ENCODE results near the gene EGLN2.
"Not testable (repeated sequence)": the region's sequence is repeated elsewhere in the genome, so short reads cannot be mapped to it uniquely, and the experiment has no call there.

Gene EGLN2

DNA sequence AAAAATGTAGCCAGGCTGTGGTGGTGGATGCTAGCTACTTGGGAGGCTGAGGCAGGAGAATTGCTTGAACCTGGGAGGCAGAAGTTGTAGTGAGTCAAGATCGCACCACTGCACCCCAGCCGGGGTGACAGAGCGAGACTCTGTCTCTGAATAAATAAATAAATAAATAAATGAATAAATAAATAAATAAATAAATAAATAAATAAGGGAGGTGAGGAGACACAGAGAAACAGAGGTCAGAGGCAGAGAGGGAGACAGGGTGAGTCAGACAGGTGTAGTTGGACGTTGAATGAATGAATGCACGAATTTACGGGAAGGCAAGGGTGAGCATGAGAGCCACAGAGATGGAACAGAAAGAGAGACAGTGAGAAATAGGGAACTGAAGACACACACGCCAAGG, 17.9 kb upstream of the EGLN2 start:
- DNase-seq (ENCODE audit: low read depth), result no peak
- TF ChIP-seq, protein P1, sequence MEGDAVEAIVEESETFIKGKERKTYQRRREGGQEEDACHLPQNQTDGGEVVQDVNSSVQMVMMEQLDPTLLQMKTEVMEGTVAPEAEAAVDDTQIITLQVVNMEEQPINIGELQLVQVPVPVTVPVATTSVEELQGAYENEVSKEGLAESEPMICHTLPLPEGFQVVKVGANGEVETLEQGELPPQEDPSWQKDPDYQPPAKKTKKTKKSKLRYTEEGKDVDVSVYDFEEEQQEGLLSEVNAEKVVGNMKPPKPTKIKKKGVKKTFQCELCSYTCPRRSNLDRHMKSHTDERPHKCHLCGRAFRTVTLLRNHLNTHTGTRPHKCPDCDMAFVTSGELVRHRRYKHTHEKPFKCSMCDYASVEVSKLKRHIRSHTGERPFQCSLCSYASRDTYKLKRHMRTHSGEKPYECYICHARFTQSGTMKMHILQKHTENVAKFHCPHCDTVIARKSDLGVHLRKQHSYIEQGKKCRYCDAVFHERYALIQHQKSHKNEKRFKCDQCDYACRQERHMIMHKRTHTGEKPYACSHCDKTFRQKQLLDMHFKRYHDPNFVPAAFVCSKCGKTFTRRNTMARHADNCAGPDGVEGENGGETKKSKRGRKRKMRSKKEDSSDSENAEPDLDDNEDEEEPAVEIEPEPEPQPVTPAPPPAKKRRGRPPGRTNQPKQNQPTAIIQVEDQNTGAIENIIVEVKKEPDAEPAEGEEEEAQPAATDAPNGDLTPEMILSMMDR (conservative IDR thresholded peaks at IDR 0.05; ENCODE audit: control insufficient read depth, insufficient read depth, low read depth, low read length), result no peak
- H3K4me3 ChIP-seq (ENCODE audit: control insufficient read depth, low read depth, low read length), result no peak overlapping the region

GRCh38 chr19:40783711-40784110, 15.3 kb upstream of the EGLN2 start:
- H3K4me3 ChIP-seq (ENCODE audit: control insufficient read depth, low read depth, low read length), result no peak overlapping the region
- DNase-seq (ENCODE audit: low read depth), result no peak
- TF ChIP-seq, protein P1 (conservative IDR thresholded peaks at IDR 0.05; ENCODE audit: control insufficient read depth, insufficient read depth, low read depth, low read length), result no peak

DNA sequence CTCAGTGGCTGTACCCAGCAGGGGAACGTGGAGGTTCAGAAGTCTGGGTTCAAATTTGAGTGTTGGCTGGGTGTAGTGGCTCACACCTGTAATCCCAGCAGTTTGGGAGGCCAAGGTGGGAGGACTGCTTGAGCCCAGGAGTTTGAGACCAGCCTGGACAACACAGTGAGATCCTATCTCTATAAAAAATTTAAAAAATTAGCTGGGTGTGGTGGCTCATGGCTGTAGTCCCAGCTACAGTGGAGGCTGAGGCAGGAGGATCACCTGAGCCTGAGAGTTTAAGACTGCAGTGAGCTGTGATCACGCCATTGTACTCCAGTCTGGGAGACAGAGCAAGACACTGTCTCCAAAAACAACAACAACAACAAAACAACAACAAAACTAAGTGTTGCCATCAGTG, 14.8 kb upstream of the EGLN2 start:
- H3K4me3 ChIP-seq (ENCODE audit: control insufficient read depth, low read depth, low read length), result not testable (repeated sequence)

DNA sequence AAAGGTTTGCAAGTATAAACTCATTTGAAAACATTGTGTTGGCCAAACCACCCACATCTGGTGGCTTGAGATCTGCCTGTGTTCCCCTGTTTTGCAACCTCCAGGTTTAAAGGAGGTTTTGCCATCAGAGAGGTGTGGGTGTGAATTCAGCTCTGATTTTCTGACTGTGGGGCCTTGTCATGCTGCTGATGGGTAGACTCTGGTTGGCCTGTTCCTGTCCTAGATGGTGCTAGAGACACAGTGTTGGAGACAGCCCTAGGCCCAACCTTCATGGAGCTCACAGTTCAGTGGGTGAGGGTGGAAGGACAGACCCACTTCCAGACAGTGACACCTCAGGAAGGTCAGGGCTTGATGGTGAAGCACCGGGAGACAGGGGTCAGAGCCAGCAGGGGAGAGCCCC, 13.5 kb upstream of the EGLN2 start:
- TF ChIP-seq, protein P1 (conservative IDR thresholded peaks at IDR 0.05; ENCODE audit: control insufficient read depth, insufficient read depth, low read depth, low read length), result no peak
- H3K4me3 ChIP-seq (ENCODE audit: control insufficient read depth, low read depth, low read length), result no peak overlapping the region
- DNase-seq (ENCODE audit: low read depth), result no peak

More for the DNA sequence above, 14.8 kb upstream of the EGLN2 start:
- not testable (repeated sequence) for DNase-seq (ENCODE audit: low read depth)

DNA sequence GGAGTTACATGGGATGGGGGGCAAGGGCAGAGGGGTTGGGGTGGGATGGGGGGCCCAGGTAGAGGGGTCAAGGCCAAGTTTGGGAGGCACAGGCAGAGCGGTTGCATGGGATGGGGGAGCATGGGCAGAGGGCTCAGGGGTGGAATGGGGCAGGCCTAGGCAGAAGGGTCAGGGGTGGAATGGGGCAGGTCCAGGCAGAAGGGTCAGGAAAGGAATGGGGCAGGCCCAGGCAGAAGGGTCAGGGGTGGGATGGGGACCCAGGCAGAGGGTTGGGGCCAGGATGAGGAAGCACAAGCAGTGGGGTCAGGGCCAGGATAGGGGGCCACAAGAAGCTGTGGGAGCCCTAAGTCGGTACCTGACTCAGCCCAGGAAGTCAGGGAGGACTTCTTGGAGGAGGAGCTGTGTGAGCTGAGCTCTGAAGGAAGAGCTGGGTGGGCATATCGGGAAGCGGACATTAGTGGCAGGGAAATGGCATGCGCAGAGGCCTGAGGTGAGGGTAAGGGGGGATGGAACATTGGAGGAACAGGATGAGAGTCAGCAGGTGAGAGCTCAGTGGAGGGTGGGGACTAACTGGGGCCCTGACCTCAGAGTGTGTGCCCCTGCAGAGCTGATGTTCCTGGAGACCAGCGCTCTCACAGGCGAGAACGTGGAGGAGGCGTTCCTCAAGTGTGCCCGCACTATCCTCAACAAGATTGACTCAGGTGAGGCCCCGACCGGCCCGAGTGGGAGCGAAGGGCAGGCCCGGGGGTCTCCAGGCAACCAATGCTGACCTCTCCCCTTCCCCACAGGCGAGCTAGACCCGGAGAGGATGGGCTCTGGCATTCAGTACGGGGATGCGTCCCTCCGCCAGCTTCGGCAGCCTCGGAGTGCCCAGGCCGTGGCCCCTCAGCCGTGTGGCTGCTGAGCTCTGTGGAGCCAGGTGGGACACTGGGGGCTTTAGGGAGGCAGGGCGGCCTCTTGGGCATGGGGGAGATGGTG, 12.6 kb upstream of the EGLN2 start:
- DNase-seq (ENCODE audit: low read depth), result no peak
- TF ChIP-seq, protein P1 (conservative IDR thresholded peaks at IDR 0.05; ENCODE audit: control insufficient read depth, insufficient read depth, low read depth, low read length), result no peak
- no peak overlapping the region for H3K4me3 ChIP-seq (ENCODE audit: control insufficient read depth, low read depth, low read length)

- no peak overlapping the region for H3K4me3 ChIP-seq (ENCODE audit: control insufficient read depth, low read depth, low read length)
- DNase-seq (ENCODE audit: low read depth), result no peak
- TF ChIP-seq, protein P1 (conservative IDR thresholded peaks at IDR 0.05; ENCODE audit: control insufficient read depth, insufficient read depth, low read depth, low read length), result no peak
These were observed 7.6 kb upstream of the EGLN2 start for GRCh38 chr19:40791349-40791748.

- no peak for DNase-seq (ENCODE audit: low read depth)
- TF ChIP-seq, protein P1 (conservative IDR thresholded peaks at IDR 0.05; ENCODE audit: control insufficient read depth, insufficient read depth, low read depth, low read length), result no peak
- H3K4me3 ChIP-seq (ENCODE audit: control insufficient read depth, low read depth, low read length), result no peak overlapping the region
These were observed 7.0 kb upstream of the EGLN2 start for GRCh38 chr19:40791996-40792395.

Data from fibroblast of mammary gland (primary cell).